GM18873 (cell line): Measurements from ENCODE around the gene CHCHD1.
"Not testable (repeated sequence)": the region's sequence is repeated elsewhere in the genome, so short reads cannot be mapped to it uniquely, and the experiment has no call there.

Source experiments
- ATAC-seq: cut with Tn5 transposase; IDR thresholded peaks from one replicate; pipeline ENCODE4 v1.9.1; 2021; ENCODE audit warnings: mild to moderate bottlenecking, moderate library complexity, moderate number of reproducible peaks; ENCODE audit not compliant: unreplicated experiment, low FRiP score

CHCHD1 gene

GRCh38 chr10:73790886-73791625, 9.2 kb downstream of the CHCHD1 start:
- no peak for ATAC-seq

- no peak for ATAC-seq
These were observed 10.1 kb downstream of the CHCHD1 start for GRCh38 chr10:73791871-73792400.

GRCh38 chr10:73793456-73793855, 11.6 kb downstream of the CHCHD1 start:
- no peak for ATAC-seq

GRCh38 chr10:73795491-73795890, 13.6 kb downstream of the CHCHD1 start:
- not testable (repeated sequence) for ATAC-seq

GRCh38 chr10:73796035-73796434, 14.2 kb downstream of the CHCHD1 start:
- ATAC-seq = not testable (repeated sequence)

GRCh38 chr10:73796766-73797165, 14.9 kb downstream of the CHCHD1 start:
- ATAC-seq = no peak

- ATAC-seq = no peak
These were observed 15.6 kb downstream of the CHCHD1 start for GRCh38 chr10:73797324-73798025.

- ATAC-seq = no peak
These were observed 16.2 kb downstream of the CHCHD1 start for GRCh38 chr10:73798087-73798486.

GRCh38 chr10:73798927-73799560, 17.2 kb downstream of the CHCHD1 start:
- no peak for ATAC-seq

GRCh38 chr10:73799899-73800559, 18.2 kb downstream of the CHCHD1 start:
- no peak for ATAC-seq

GRCh38 chr10:73800560-73801252, 18.9 kb downstream of the CHCHD1 start:
- no peak for ATAC-seq

- no peak for ATAC-seq
These were observed 19.4 kb downstream of the CHCHD1 start for GRCh38 chr10:73801253-73801590.

GRCh38 chr10:73802276-73802991, 20.6 kb downstream of the CHCHD1 start:
- ATAC-seq = no peak

- no peak for ATAC-seq
These were observed 21.9 kb downstream of the CHCHD1 start for GRCh38 chr10:73803680-73804286.

- no peak for ATAC-seq
These were observed 24.5 kb downstream of the CHCHD1 start for GRCh38 chr10:73806176-73806950.

- no peak for ATAC-seq
These were observed 25.6 kb downstream of the CHCHD1 start for GRCh38 chr10:73807471-73807870.

- ATAC-seq = no peak
These were observed 26.4 kb downstream of the CHCHD1 start for GRCh38 chr10:73808021-73808815.
